Activated T-helper 17 cell treated with anti-CD3 and anti-CD28 coated beads, Interleukin-2, amount 50 U/mL, for 72 hours (primary cell): Measurements from ENCODE around the gene BCDIN3D. TPM values are rescaled to one million over a fixed set of nuclear protein-coding genes. Genes with fewer than 3 reads are reported as not detected.

Source experiments
- ATAC-seq: fragments of 150-1000 bp; cut with Tn5 transposase; replicated peaks from 2 replicates; pipeline ENCODE4 v1.10.0; 2021; ENCODE audit warnings: mild to moderate bottlenecking, moderate library complexity
- H3K27ac Mint-ChIP-seq: one replicate; pipeline ENCODE4 v1.8.0; 2022; ENCODE audit warnings: mixed read lengths
- H3K27me3 Mint-ChIP-seq: one replicate; pipeline ENCODE4 v1.8.0; 2022; ENCODE audit warnings: mixed read lengths
- H3K36me3 Mint-ChIP-seq: one replicate; pipeline ENCODE4 v1.8.0; 2022; ENCODE audit warnings: low read depth, mild to moderate bottlenecking, mixed read lengths
- H3K4me1 Mint-ChIP-seq: one replicate; pipeline ENCODE4 v1.8.0; 2022; ENCODE audit warnings: mixed read lengths
- H3K4me3 Mint-ChIP-seq: one replicate; pipeline ENCODE4 v1.8.0; 2022; ENCODE audit warnings: mild to moderate bottlenecking, mixed read lengths
- H3K9me3 Mint-ChIP-seq: one replicate; pipeline ENCODE4 v1.8.0; 2022; ENCODE audit warnings: mixed read lengths
- total RNA-seq, 2 donors: library from RNA; stranded (reverse); gene quantifications; one replicate each; pipeline ENCODE4 v1.2.3, GENCODE V29; 2022

The BCDIN3D gene
- total RNA-seq, 2 donors from 2014 or later = 3.4 to 5.1 TPM

DNA sequence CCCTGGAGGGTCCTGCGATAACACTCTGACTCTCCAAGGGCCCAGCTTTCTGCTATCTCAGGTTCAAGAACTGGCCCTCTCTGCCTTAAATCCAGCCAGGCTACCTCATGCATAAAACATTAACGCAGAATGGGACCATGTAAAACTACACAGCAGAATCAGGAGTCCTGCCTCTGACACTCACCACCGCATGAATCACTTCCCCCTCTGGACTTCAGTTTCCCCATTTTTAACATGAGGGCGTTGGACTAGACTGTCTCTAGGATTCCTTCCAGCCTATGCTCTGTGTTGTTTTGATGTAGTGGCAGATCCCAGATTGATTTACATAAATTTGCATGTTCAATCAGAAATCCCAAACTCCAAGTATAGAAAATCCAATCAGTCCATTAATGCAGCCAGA is 18.0 kb downstream of the BCDIN3D start:
- no peaks in the 10 kb centered on the region for H3K9me3 Mint-ChIP-seq
- no peak overlapping the region for H3K4me3 Mint-ChIP-seq
- H3K4me1 Mint-ChIP-seq = peaks cover 20% of the 10 kb centered on the region
- peak overlapping the region; percentile 11 for H3K27ac Mint-ChIP-seq
- H3K36me3 Mint-ChIP-seq = no peaks in the 10 kb centered on the region
- ATAC-seq = no peak
- no peaks in the 10 kb centered on the region for H3K27me3 Mint-ChIP-seq

DNA sequence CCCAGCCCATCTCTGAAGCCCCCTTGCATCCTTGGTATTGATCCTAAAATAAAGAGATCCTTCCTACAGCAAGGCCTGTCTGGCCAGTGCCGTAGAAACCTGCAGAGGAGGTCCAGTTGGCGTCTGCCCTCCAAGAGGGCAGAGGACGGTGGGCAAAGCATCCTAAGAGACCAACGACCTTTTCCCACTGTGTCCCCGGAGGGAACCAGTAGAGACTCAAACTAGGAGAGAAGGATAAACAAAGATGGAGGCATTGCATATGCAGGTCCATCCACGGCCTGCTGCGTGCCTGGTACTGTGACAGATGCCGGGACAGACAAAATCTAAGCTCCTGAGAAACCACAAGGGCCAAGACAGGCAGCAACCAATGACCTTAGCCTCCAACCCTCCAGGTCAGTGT is 18.5 kb downstream of the BCDIN3D start:
- no peak overlapping the region for H3K4me3 Mint-ChIP-seq
- H3K27me3 Mint-ChIP-seq = no peaks in the 10 kb centered on the region
- peaks cover 19% of the 10 kb centered on the region for H3K4me1 Mint-ChIP-seq
- H3K9me3 Mint-ChIP-seq = no peaks in the 10 kb centered on the region
- no peak for ATAC-seq
- H3K27ac Mint-ChIP-seq = no peak overlapping the region
- H3K36me3 Mint-ChIP-seq = no peaks in the 10 kb centered on the region

DNA sequence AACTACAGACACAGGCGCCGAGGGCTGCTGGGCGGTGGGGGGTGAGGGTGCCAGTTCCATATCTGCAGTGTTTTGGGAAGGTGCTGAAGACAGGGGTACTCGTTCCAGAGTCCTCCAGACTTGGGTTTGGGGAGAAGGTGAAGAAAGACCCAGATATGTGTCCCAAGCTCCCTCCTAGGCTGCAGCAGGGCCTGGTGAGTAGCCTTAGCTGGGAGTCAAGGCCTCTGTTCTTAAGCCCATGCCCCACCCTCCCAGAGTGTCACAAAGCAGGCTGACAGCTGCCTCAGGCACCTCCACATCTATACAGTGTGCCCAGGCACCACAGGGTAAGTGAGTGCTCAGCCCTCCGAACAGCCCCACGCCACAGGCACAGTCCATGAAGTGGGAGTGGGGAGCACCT is 19.0 kb downstream of the BCDIN3D start:
- ATAC-seq = no peak
- no peak overlapping the region for H3K4me3 Mint-ChIP-seq
- H3K27ac Mint-ChIP-seq = no peak overlapping the region
- no peaks in the 10 kb centered on the region for H3K9me3 Mint-ChIP-seq
- no peaks in the 10 kb centered on the region for H3K36me3 Mint-ChIP-seq
- H3K27me3 Mint-ChIP-seq = no peaks in the 10 kb centered on the region
- H3K4me1 Mint-ChIP-seq = peaks cover 15% of the 10 kb centered on the region

DNA sequence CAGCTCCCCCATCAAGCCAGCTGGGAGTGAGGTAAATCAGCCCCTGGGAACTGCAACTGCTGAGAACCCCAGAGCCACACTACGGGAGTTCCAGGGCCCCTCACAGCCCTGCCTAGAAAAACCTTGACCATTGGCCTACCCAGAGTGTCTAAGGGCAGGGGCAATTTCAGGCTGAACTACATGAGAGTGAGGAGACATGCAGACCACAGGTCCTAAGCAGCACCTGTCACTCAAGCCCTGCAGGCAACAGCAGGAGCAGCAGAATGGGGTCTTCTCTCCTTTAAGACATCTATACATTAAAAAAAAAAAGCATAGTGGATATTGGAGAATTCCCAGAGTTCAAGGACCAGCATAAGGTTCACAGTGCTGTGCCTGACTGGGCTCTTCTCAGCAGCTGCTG is 19.6 kb downstream of the BCDIN3D start:
- ATAC-seq = no peak
- Mint-ChIP-seq H3K27me3 (no peaks in the 10 kb centered on the region), H3K27ac (no peak overlapping the region), H3K4me1 (peaks cover 11% of the 10 kb centered on the region), H3K4me3 (no peak overlapping the region), H3K9me3 (no peaks in the 10 kb centered on the region), H3K36me3 (no peaks in the 10 kb centered on the region)

DNA sequence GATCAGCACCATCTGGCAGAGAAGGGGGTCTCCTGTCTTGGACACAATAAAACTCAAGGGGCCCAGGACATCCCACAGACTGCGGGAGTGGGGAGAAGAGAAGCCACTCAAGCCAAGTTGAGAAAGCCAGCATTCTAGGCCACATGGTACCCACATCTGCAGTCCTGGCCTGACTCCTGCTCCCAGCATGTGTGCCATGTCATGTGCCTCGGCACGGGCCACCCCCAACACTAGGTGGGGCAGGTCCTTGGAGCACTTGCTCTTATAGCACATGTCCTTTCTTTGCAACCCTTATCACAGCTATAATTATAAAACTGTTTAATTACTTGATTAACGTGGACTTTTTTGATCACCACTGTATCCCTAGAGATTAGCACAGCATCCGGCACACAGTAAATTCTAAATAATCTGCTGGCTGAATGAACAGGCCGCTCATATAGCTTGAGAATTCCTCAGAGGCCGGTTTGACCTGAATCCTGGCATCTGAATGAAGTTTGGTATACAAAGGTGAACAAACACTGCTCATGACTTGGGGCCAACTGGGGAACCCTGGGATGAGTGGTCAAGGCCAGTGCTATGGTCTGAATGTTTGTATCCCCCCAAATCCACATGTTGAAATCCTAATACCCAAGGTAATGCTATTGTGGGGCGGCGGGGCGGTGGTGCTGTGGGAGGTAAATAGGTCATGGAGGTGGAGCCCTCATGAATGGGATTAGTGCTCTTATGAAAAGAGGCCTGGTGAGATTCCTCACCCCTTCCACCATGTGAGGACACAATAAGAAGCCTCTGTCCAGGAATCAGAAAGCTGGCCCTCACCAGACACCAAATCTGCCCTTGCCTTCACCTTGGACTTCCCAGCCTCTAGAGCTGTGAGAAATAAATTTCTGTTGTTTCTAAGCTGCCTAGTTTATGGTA is 21.3 kb downstream of the BCDIN3D start:
- Mint-ChIP-seq H3K36me3 (no peaks in the 10 kb centered on the region), H3K27ac (peak overlapping the region; percentile 41), H3K9me3 (no peaks in the 10 kb centered on the region), H3K27me3 (no peaks in the 10 kb centered on the region), H3K4me3 (no peak overlapping the region), H3K4me1 (peaks cover 8% of the 10 kb centered on the region)
- no peak for ATAC-seq

DNA sequence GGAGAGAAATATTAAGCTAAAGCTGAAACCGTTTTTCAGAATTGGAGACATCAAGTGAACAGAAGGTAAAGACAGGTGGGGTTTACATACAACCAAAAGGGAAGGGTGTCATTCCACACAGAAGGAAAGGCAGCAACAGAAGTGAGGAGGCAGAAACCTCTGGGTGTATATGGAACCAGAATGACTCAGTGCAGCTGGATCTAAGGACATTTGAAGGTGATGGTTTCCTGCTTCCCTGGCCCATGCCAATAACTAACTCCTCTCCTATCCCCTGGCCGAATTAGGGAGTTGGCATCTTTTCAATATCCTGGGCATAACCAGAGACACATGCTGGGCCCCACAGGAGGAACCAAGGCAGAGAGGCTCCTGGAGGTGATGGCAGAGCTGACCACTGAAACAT is 23.1 kb downstream of the BCDIN3D start:
- Mint-ChIP-seq H3K36me3 (no peaks in the 10 kb centered on the region), H3K27me3 (no peaks in the 10 kb centered on the region), H3K4me3 (no peak overlapping the region), H3K9me3 (no peaks in the 10 kb centered on the region), H3K4me1 (peaks cover 5% of the 10 kb centered on the region), H3K27ac (peak overlapping the region; percentile 29)
- ATAC-seq = no peak

DNA sequence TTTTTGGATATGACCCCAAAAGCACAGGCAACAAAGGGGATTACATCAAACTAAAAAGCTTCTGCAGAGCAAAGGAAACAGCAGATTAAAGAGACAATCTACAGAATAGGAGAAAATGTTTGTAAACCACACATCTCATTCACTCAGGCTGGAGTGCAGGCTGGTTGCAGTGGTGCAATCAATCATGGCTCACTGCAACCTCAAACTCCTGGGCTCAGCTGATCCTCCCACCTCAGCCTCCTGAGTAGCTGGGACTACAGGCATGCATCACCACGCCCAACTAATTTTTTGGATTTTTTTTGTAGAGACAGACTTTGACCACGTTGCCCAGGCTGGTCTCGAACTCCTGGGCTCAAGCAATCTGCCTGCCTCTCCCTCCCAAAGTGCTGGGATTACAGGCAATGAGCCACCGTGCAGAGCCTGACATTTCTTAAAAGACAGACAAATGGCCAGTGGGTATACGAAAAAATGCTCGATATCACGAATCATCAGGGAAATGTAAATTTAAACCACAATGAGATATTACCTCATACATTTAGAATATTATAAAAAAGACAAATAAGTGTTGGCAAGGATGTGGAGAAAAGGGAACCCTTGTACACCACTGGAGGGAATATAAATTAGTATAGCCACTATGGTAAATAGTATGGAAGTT is 24.5 kb downstream of the BCDIN3D start:
- Mint-ChIP-seq H3K27me3 (no peaks in the 10 kb centered on the region), H3K27ac (no peak overlapping the region)

DNA sequence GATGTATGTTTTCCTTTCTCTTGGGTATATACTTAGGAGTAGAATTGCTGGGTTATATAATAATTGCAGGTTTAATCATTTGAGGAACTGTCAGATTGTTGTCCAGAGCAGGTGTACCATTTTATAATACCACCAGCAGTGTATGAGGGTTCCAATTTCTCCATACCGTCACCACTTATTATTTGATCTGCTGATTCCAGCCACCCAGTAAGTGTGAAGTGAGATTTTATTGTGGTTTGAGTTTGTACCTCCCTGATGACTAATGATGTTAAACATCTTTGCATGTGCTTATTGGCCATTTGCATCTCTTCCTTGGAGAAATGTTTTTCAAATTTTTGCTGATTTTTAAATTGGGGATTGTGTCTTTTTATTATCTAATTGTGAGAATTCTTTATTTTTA is 29.8 kb downstream of the BCDIN3D start:
- Mint-ChIP-seq H3K27ac (no peak overlapping the region), H3K36me3 (no peaks in the 10 kb centered on the region), H3K4me1 (peaks cover 5% of the 10 kb centered on the region), H3K9me3 (no peaks in the 10 kb centered on the region), H3K4me3 (no peak overlapping the region), H3K27me3 (no peaks in the 10 kb centered on the region)
- ATAC-seq = no peak

More for the DNA sequence above, 24.5 kb downstream of the BCDIN3D start:
- ATAC-seq = no peak
- Mint-ChIP-seq H3K4me1 (peaks cover 5% of the 10 kb centered on the region), H3K36me3 (no peaks in the 10 kb centered on the region), H3K4me3 (no peak overlapping the region), H3K9me3 (no peaks in the 10 kb centered on the region)

DNA sequence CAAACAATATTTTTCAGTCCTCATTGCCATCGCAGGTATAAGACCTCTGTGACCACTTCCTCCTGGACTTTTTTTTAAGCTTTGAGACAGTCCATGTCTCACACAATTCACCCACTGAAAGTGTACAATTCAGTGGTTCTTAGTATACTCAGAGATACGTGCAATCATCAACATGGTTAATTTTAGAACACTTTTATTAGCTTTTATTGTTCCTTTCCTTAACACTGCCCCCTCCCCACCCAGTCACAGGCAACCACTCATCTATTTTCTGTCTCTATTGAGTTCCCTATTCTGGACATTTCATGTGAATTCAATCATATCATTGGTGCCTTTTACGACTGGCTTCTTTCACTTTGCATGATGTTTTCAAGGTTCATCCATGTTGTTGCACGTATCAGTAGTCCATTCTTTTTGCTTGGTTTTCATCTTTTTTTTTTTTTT is 30.9 kb downstream of the BCDIN3D start:
- no peaks in the 10 kb centered on the region for H3K9me3 Mint-ChIP-seq
- H3K4me3 Mint-ChIP-seq = no peak overlapping the region
- ATAC-seq = no peak
- peaks cover 5% of the 10 kb centered on the region for H3K4me1 Mint-ChIP-seq
- H3K27me3 Mint-ChIP-seq = no peaks in the 10 kb centered on the region
- H3K36me3 Mint-ChIP-seq = no peaks in the 10 kb centered on the region
- H3K27ac Mint-ChIP-seq = peak overlapping the region; percentile 50

DNA sequence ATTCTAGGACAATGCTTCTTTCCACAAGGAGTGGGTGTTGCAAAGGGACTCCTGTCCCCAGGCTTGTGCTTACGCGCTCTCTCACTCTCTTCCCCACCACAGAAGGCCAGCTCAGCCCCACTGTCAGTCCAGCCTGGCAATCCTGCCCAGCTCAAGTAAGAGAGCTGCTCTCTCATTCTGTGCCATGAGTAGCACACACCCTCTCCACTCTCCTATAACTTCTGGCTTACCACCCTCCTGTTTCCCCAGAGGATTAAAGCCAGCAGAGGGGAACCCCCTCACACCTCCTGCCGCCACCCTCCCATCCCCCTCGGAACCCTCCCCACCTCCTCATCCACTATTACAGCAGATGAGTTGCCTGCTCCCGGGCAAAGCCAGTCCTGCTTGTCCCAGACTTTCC is 31.8 kb downstream of the BCDIN3D start:
- no peak overlapping the region for H3K27ac Mint-ChIP-seq
- H3K4me3 Mint-ChIP-seq = no peak overlapping the region
- no peak for ATAC-seq
- peaks cover 5% of the 10 kb centered on the region for H3K4me1 Mint-ChIP-seq
- H3K36me3 Mint-ChIP-seq = no peaks in the 10 kb centered on the region
- no peaks in the 10 kb centered on the region for H3K27me3 Mint-ChIP-seq
- H3K9me3 Mint-ChIP-seq = no peaks in the 10 kb centered on the region

DNA sequence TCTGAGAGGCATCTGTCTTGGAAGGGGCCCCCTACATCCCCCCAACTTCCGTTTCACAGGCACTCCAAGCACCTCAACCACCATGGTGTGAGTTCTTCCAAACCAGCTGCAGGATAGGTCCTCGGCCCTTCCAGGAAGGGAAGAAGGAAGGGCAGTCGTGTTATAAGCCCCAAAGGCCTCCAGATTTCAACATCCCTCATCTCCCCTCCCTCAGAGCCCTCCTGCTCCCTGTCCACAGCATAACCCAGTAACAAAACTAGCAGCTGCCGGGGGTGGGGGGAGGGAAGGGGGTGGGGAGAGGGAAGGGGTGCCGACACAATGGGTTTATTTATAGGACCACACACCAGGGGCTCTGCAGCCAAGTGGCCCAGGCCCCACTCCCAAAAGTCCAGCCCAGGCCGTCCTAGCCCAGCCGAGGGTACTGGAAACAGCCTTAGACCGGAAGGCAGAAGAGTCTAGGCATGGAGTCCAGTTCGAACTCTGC is 33.0 kb downstream of the BCDIN3D start:
- no peak for ATAC-seq
- Mint-ChIP-seq H3K4me1 (peaks cover 5% of the 10 kb centered on the region), H3K4me3 (no peak overlapping the region), H3K27ac (peak overlapping the region; percentile 28), H3K36me3 (no peaks in the 10 kb centered on the region), H3K9me3 (no peaks in the 10 kb centered on the region), H3K27me3 (no peaks in the 10 kb centered on the region)

DNA sequence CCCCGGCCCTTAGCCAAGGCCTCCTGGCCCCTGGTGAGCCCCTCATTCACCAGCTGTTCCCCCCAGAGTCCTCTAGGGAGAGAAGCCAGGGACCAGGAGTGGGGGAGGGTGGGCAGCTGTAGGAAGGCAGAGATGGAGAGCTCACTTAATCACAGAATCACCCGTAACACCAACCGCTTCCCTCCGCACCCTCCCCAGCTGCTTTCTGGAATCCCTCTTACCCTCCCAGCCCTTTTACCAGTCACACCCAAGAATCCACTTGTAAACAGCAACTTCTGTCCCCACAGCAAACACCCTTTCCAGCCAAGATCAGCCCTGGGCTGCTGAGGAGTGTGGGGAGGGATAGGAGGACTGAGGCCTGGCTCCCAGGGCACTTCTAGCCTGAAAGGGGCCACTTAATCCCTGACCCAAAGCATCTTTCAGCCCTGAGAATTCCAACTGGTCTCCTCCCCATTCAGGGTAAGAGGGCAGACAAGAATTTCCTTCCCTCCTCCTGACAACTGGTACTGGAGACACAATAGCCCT is 33.5 kb downstream of the BCDIN3D start:
- H3K4me1 Mint-ChIP-seq = peaks cover 5% of the 10 kb centered on the region
- H3K9me3 Mint-ChIP-seq = no peaks in the 10 kb centered on the region
- H3K36me3 Mint-ChIP-seq = no peaks in the 10 kb centered on the region
- peak overlapping the region; percentile 28 for H3K27ac Mint-ChIP-seq
- no peaks in the 10 kb centered on the region for H3K27me3 Mint-ChIP-seq
- no peak overlapping the region for H3K4me3 Mint-ChIP-seq
- ATAC-seq = no peak

DNA sequence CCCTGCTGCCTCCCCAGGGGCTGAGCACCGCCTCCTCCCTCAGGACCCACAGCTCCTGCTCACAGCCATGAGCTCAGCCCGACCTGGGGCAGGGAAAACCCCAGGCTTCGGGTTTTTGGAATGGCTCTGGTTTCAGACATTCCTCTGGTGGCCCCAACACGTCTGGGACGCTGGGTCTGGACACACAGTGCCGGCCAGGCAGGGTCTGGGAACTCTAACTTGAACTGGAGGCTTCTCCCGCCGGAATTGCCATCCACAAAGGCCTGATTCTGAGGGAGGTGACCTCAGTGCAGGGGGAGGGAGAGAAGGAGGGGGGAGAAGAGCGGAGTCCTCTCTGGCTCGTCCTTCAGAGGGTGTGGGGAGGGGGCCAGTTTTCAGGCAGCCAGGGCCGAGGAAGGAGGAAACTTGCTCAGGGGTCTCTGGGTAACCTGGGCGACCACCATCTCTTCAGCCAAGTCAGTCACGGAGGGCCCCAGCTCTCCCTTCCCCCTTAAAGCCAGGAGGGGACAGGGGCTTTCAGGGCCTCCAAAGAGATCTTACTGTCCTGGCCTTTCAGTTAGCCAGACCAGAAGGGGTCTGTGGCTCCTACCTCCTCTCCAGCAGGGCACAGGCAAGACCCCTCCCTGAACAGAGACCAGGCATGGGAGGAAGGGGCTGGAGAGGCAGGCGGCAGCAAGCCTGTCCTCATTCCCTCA is 34.1 kb downstream of the BCDIN3D start:
- H3K4me3 Mint-ChIP-seq = no peak overlapping the region
- no peaks in the 10 kb centered on the region for H3K9me3 Mint-ChIP-seq

DNA sequence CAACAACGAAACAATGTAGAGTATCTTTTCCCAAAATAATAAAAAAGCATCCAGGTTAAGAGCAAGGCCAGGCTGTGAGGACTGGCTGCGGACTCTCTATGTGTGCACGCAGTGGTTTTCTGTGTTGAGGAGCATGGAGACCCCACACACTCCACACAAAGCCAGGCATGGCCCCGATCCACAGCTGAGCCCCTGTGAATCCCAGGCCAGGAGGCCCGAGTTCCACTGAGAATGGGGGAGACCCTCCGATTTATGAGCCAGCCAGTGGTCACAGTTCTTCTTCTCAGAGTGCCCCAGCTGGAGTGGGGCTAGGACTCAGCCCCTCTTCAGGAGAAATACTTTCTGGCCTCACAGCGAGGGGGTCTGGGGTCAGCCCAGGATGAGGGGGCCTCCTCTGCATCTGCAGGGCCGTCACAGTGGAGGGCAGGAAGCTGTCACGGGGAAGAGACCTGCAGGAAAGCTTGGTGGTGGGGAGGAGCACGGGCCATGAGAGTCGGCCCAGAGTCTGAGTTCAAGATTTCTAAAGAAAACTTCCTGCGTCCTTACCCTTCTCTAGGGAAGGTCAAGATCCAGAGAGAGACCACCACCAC is 34.8 kb downstream of the BCDIN3D start:
- H3K9me3 Mint-ChIP-seq = no peaks in the 10 kb centered on the region
- H3K4me3 Mint-ChIP-seq = no peak overlapping the region
- H3K27me3 Mint-ChIP-seq = no peaks in the 10 kb centered on the region
- no peak for ATAC-seq
- H3K27ac Mint-ChIP-seq = no peak overlapping the region
- H3K4me1 Mint-ChIP-seq = peaks cover 5% of the 10 kb centered on the region
- no peaks in the 10 kb centered on the region for H3K36me3 Mint-ChIP-seq

More for the DNA sequence above, 34.1 kb downstream of the BCDIN3D start:
- H3K36me3 Mint-ChIP-seq = no peaks in the 10 kb centered on the region
- peaks cover 5% of the 10 kb centered on the region for H3K4me1 Mint-ChIP-seq
- ATAC-seq = no peak
- no peaks in the 10 kb centered on the region for H3K27me3 Mint-ChIP-seq
- no peak overlapping the region for H3K27ac Mint-ChIP-seq
